ENCODE measurements around the gene DCX.

GRCh38 chrX:111259559-111259958 is 152.4 kb downstream of the DCX start:
- TF ChIP-seq POLR2A (IDR thresholded peaks at IDR 0.05; ENCODE audit: low read length) (no peak), GATA1 (IDR thresholded peaks at IDR 0.05; ENCODE audit: low read depth, low read length) (no peak)
